ENCODE measurements around the gene TOB2. TPM values are rescaled to one million over a fixed set of nuclear protein-coding genes. Genes with fewer than 3 reads are reported as not detected.

Gene TOB2, protein sequence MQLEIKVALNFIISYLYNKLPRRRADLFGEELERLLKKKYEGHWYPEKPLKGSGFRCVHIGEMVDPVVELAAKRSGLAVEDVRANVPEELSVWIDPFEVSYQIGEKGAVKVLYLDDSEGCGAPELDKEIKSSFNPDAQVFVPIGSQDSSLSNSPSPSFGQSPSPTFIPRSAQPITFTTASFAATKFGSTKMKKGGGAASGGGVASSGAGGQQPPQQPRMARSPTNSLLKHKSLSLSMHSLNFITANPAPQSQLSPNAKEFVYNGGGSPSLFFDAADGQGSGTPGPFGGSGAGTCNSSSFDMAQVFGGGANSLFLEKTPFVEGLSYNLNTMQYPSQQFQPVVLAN
- total RNA-seq, result 15.1 TPM

- H3K9me3 ChIP-seq (ENCODE audit: control insufficient read depth in 3 of 3, low read length in 3 of 3), result no peaks in the 10 kb centered on the region
- peak within 1 kb of the TSS; percentile 83 to 89 (median 89) for H3K4me3 ChIP-seq (ENCODE audit: low read length in 3 of 3)
- H3K27me3 ChIP-seq (ENCODE audit: control insufficient read depth in 3 of 3, insufficient read depth in 3 of 3, low read length in 3 of 3), result no peaks in the 10 kb centered on the region
- H3K27ac ChIP-seq (ENCODE audit: low read depth, low read length), result peak within 1 kb of the TSS; percentile 98
- H3K36me3 ChIP-seq (ENCODE audit: control insufficient read depth in 3 of 3, insufficient read depth in 3 of 3, low read length in 3 of 3), result peaks cover 7 to 14% (median 8%) of the 10 kb centered on the region in 3 donors
- H3K9ac ChIP-seq (ENCODE audit: low read depth in 1 of 3, low read length in 3 of 3), result peak within 1 kb of the TSS; percentile 98 to 100 (median 98)
- H3K4me1 ChIP-seq (ENCODE audit: control insufficient read depth in 3 of 3, insufficient read depth in 3 of 3, low read length in 3 of 3), result peaks cover 29 to 40% (median 31%) of the 10 kb centered on the region in 3 donors
Observed at GRCh38 chr22:41446639-41447434, at the start of gene TOB2. Gene TOB2, minus strand, starts transcription at chr22:41446801. Its CDS starts 9,456 bp downstream, at chr22:41437345.

- Histone ChIP-seq H3K36me3 (ENCODE audit: control insufficient read depth in 3 of 3, insufficient read depth in 3 of 3, low read length in 3 of 3) (peaks cover 0 to 6% (median 2%) of the 10 kb centered on the region in 3 donors), H3K27me3 (ENCODE audit: control insufficient read depth in 3 of 3, insufficient read depth in 3 of 3, low read length in 3 of 3) (no peaks in the 10 kb centered on the region), H3K4me3 (ENCODE audit: low read length in 3 of 3) (no peak overlapping the region), H3K4me1 (ENCODE audit: control insufficient read depth in 3 of 3, insufficient read depth in 3 of 3, low read length in 3 of 3) (peaks cover 52 to 68% (median 57%) of the 10 kb centered on the region in 3 donors), H3K9ac (ENCODE audit: low read depth in 1 of 3, low read length in 3 of 3) (no peak overlapping the region), H3K9me3 (ENCODE audit: control insufficient read depth in 3 of 3, low read length in 3 of 3) (no peaks in the 10 kb centered on the region), H3K27ac (ENCODE audit: low read depth, low read length) (peak overlapping the region; percentile 26)
Observed at GRCh38 chr22:41491374-41492100, 44.9 kb upstream of the TOB2 start.

DNA sequence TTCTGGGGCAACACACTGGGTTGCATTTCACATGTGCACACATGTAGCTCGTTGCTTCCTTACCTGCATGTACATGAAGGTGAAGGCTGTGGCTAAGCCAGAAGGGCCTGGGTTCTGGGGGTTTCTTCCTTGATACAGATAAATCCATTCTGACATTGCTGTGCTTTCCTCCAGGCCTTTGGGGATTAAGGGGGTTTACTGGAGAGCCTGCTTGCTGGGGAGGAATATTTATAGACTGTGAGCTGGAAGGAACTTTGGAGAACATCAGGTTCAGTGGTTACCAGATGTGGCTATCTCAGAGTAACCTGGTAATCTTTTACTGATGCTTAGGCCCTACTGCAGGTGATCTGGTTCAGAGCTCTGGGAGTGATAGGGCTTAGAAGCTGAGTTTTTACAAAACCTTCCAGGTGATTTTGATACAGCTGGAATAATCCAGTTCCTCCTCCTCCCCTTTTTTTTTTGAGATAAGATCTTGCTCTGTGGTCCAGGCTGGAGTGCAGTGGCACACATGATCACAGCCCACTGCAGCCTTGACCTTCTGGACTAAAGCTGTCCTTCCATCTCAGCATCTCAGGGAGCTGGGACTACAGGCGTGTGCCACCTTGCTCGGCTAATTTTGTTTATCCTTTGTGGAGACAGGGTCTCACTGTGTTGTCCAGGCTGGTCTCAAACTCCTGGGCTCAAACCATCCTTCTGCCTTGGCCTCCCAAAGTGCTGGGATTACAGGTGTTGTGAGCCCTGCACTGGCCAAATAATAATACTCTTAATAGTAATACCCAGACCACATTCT, 42.2 kb upstream of the TOB2 start:
- H3K9me3 ChIP-seq (ENCODE audit: control insufficient read depth in 3 of 3, low read length in 3 of 3), result no peaks in the 10 kb centered on the region
- H3K27me3 ChIP-seq (ENCODE audit: control insufficient read depth in 3 of 3, insufficient read depth in 3 of 3, low read length in 3 of 3), result no peaks in the 10 kb centered on the region
- peaks cover 48 to 67% (median 52%) of the 10 kb centered on the region in 3 donors for H3K4me1 ChIP-seq (ENCODE audit: control insufficient read depth in 3 of 3, insufficient read depth in 3 of 3, low read length in 3 of 3)
- no peaks in the 10 kb centered on the region for H3K36me3 ChIP-seq (ENCODE audit: control insufficient read depth in 3 of 3, insufficient read depth in 3 of 3, low read length in 3 of 3)
- H3K27ac ChIP-seq (ENCODE audit: low read depth, low read length), result no peak overlapping the region
- H3K9ac ChIP-seq (ENCODE audit: low read depth in 1 of 3, low read length in 3 of 3), result peak overlapping the region in 1 of 3 donors; percentile 40
- no peak overlapping the region for H3K4me3 ChIP-seq (ENCODE audit: low read length in 3 of 3)

DNA sequence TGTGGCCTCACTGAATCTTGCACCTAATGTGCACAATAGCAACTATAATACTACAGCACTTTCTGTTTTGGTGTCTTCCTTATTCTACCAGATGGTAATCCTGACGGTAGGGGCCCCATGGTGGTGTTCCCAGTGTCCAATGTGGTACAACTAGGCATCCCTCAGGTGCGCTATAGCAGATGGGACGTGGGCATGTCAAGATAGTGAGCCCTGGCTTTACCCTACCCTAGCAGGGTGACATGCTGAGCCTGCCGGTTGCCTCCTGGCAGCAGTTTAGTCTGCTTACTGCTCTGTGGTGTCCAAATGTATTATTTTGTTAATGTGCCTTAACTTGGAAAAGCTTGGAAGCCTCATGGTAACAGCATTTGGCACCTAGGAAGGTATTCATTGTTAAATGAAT, 41.5 kb upstream of the TOB2 start:
- Histone ChIP-seq H3K9me3 (ENCODE audit: control insufficient read depth in 3 of 3, low read length in 3 of 3) (no peaks in the 10 kb centered on the region), H3K27ac (ENCODE audit: low read depth, low read length) (no peak overlapping the region), H3K27me3 (ENCODE audit: control insufficient read depth in 3 of 3, insufficient read depth in 3 of 3, low read length in 3 of 3) (no peaks in the 10 kb centered on the region), H3K4me1 (ENCODE audit: control insufficient read depth in 3 of 3, insufficient read depth in 3 of 3, low read length in 3 of 3) (peaks cover 48 to 68% (median 51%) of the 10 kb centered on the region in 3 donors), H3K9ac (ENCODE audit: low read depth in 1 of 3, low read length in 3 of 3) (peak overlapping the region in 1 of 3 donors; percentile 40), H3K36me3 (ENCODE audit: control insufficient read depth in 3 of 3, insufficient read depth in 3 of 3, low read length in 3 of 3) (no peaks in the 10 kb centered on the region), H3K4me3 (ENCODE audit: low read length in 3 of 3) (no peak overlapping the region)

DNA sequence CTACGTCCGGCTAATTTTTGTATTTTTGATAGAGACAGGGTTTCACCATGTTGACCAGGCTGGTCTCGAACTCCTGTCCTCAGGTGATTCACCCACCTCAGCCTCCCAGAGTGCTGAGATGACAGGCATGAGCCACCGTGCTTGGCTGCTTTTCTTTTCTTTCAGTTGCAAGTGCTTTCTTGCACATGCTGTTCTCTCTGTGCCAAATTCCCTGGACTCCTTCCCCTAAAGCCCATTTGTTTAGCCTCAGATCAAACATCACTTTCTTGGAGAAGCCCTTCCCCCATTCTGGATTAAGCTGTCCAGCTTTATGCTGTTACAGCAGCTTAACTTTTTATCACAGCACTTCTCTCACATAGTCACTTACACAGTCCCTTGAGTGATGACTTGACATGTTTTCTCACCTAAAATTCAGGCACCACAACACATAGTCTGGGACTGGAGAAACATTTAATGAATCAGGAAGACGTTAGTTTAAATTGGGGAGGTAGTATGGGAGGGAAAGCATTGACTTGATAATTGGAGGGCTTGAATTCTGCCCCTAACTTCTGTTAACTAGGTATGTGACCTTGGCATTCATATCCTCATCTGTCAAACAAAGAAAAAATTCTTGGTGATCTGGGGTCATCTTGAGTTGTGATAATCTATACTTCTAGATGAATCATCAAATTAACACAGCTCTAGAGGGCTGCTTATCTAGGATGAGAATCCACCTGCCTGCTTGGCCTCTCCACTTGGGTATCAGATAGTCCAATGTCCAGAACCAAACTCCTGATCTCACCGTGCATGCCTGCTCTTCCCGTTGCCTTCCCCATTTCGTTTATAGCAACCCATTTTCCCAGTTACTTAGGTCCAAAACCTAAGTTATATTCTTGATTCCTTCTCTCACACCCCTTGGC, 40.7 kb upstream of the TOB2 start:
- peak overlapping the region; percentile 0 for H3K27ac ChIP-seq (ENCODE audit: low read depth, low read length)

GRCh38 chr22:41485033-41485432, 38.4 kb upstream of the TOB2 start:
- no peak overlapping the region for H3K27ac ChIP-seq (ENCODE audit: low read depth, low read length)
- H3K4me1 ChIP-seq (ENCODE audit: control insufficient read depth in 3 of 3, insufficient read depth in 3 of 3, low read length in 3 of 3), result peaks cover 62 to 77% (median 64%) of the 10 kb centered on the region in 3 donors

More for the DNA sequence above, 40.7 kb upstream of the TOB2 start:
- no peaks in the 10 kb centered on the region for H3K27me3 ChIP-seq (ENCODE audit: control insufficient read depth in 3 of 3, insufficient read depth in 3 of 3, low read length in 3 of 3)
- no peaks in the 10 kb centered on the region for H3K36me3 ChIP-seq (ENCODE audit: control insufficient read depth in 3 of 3, insufficient read depth in 3 of 3, low read length in 3 of 3)
- no peak overlapping the region for H3K4me3 ChIP-seq (ENCODE audit: low read length in 3 of 3)
- no peak overlapping the region for H3K9ac ChIP-seq (ENCODE audit: low read depth in 1 of 3, low read length in 3 of 3)
- no peaks in the 10 kb centered on the region for H3K9me3 ChIP-seq (ENCODE audit: control insufficient read depth in 3 of 3, low read length in 3 of 3)
- H3K4me1 ChIP-seq (ENCODE audit: control insufficient read depth in 3 of 3, insufficient read depth in 3 of 3, low read length in 3 of 3), result peaks cover 54 to 72% (median 58%) of the 10 kb centered on the region in 3 donors

GRCh38 chr22:41482319-41482935, 35.8 kb upstream of the TOB2 start:
- H3K9ac ChIP-seq (ENCODE audit: low read depth in 1 of 3, low read length in 3 of 3), result peak overlapping the region in 2 of 3 donors; percentile 4 to 33
- H3K27ac ChIP-seq (ENCODE audit: low read depth, low read length), result peak overlapping the region; percentile 80
- H3K4me1 ChIP-seq (ENCODE audit: control insufficient read depth in 3 of 3, insufficient read depth in 3 of 3, low read length in 3 of 3), result peaks cover 57 to 73% (median 66%) of the 10 kb centered on the region in 3 donors
- H3K27me3 ChIP-seq (ENCODE audit: control insufficient read depth in 3 of 3, insufficient read depth in 3 of 3, low read length in 3 of 3), result no peaks in the 10 kb centered on the region
- H3K36me3 ChIP-seq (ENCODE audit: control insufficient read depth in 3 of 3, insufficient read depth in 3 of 3, low read length in 3 of 3), result peaks cover 0 to 6% (median 0%) of the 10 kb centered on the region in 3 donors
- H3K4me3 ChIP-seq (ENCODE audit: low read length in 3 of 3), result no peak overlapping the region
- H3K9me3 ChIP-seq (ENCODE audit: control insufficient read depth in 3 of 3, low read length in 3 of 3), result no peaks in the 10 kb centered on the region

More at GRCh38 chr22:41485033-41485432, 38.4 kb upstream of the TOB2 start:
- Histone ChIP-seq H3K4me3 (ENCODE audit: low read length in 3 of 3) (no peak overlapping the region), H3K9ac (ENCODE audit: low read depth in 1 of 3, low read length in 3 of 3) (peak overlapping the region in 1 of 3 donors; percentile 57), H3K27me3 (ENCODE audit: control insufficient read depth in 3 of 3, insufficient read depth in 3 of 3, low read length in 3 of 3) (no peaks in the 10 kb centered on the region), H3K36me3 (ENCODE audit: control insufficient read depth in 3 of 3, insufficient read depth in 3 of 3, low read length in 3 of 3) (no peaks in the 10 kb centered on the region), H3K9me3 (ENCODE audit: control insufficient read depth in 3 of 3, low read length in 3 of 3) (no peaks in the 10 kb centered on the region)

DNA sequence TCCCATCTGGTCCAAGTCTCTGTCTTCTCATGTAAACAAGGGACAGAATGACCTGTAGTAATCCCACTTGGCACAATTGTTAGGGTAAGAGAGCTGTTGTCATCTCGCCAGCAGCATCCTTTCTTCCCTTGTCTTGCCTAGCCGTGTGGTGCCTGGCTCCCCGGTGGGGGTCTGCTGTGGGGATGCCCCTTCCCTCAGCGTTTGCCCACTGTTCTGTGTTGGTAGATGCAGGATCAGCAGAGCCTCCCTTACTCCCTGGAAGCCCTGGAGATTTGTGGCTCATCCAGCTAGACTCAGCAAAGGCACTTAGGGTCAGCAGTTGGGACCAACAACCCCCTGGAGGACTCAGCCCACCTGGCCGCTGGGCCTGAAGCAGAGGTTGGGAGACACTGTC, 35.3 kb upstream of the TOB2 start:
- H3K4me3 ChIP-seq (ENCODE audit: low read length in 3 of 3), result no peak overlapping the region
- no peaks in the 10 kb centered on the region for H3K9me3 ChIP-seq (ENCODE audit: control insufficient read depth in 3 of 3, low read length in 3 of 3)
- H3K27ac ChIP-seq (ENCODE audit: low read depth, low read length), result peak overlapping the region; percentile 80
- peaks cover 51 to 68% (median 62%) of the 10 kb centered on the region in 3 donors for H3K4me1 ChIP-seq (ENCODE audit: control insufficient read depth in 3 of 3, insufficient read depth in 3 of 3, low read length in 3 of 3)
- H3K9ac ChIP-seq (ENCODE audit: low read depth in 1 of 3, low read length in 3 of 3), result peak overlapping the region; percentile 4 to 68 (median 33)
- H3K36me3 ChIP-seq (ENCODE audit: control insufficient read depth in 3 of 3, insufficient read depth in 3 of 3, low read length in 3 of 3), result peaks cover 0 to 8% (median 0%) of the 10 kb centered on the region in 3 donors
- no peaks in the 10 kb centered on the region for H3K27me3 ChIP-seq (ENCODE audit: control insufficient read depth in 3 of 3, insufficient read depth in 3 of 3, low read length in 3 of 3)

Data from skeletal muscle tissue (tissue), 4 donors.